Epithelial cell of esophagus (primary cell): ENCODE data around the gene ALG14.
"Not testable (repeated sequence)": the region's sequence is repeated elsewhere in the genome, so short reads cannot be mapped to it uniquely, and the experiment has no call there.

ENCODE experiments used
- DNase-seq: peaks from one replicate; pipeline ENCODE4 v3.0.0; 2010; ENCODE audit warnings: low read depth
- H3K4me3 ChIP-seq: 2 replicates; pipeline ENCODE4 v1.5.1; 2011; ENCODE audit warnings: mild to moderate bottlenecking, low read length, control low read depth
- TF ChIP-seq, protein P1 (sequence below): IDR thresholded peaks from 2 replicates; pipeline ENCODE4 v1.5.1; 2011; ENCODE audit warnings: low read depth, mild to moderate bottlenecking, low read length, control low read depth, inconsistent platforms; ENCODE audit not compliant: insufficient read depth; ENCODE audit errors: missing control alignments

Gene ALG14

DNA sequence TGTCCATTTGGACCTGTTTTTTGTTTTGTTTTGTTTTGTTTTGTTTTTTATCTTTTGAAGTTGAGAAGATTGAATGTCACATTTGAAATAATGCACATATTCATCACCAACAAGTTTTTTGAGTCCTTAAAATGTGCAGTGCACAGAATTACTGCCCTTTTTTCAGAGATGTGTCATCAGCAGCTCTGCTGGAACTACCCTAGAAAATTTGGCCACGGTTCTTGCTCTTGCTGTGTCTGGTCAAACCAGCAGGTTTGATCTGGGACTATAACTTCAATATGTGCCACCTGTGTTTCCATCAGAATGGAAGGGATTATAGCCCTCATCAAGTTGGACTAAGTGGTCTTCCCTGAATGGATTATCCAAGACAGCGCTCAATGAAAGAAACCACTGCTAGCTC lies 121.7 kb downstream of the ALG14 start:
- TF ChIP-seq, protein P1, sequence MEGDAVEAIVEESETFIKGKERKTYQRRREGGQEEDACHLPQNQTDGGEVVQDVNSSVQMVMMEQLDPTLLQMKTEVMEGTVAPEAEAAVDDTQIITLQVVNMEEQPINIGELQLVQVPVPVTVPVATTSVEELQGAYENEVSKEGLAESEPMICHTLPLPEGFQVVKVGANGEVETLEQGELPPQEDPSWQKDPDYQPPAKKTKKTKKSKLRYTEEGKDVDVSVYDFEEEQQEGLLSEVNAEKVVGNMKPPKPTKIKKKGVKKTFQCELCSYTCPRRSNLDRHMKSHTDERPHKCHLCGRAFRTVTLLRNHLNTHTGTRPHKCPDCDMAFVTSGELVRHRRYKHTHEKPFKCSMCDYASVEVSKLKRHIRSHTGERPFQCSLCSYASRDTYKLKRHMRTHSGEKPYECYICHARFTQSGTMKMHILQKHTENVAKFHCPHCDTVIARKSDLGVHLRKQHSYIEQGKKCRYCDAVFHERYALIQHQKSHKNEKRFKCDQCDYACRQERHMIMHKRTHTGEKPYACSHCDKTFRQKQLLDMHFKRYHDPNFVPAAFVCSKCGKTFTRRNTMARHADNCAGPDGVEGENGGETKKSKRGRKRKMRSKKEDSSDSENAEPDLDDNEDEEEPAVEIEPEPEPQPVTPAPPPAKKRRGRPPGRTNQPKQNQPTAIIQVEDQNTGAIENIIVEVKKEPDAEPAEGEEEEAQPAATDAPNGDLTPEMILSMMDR: no peak

DNA sequence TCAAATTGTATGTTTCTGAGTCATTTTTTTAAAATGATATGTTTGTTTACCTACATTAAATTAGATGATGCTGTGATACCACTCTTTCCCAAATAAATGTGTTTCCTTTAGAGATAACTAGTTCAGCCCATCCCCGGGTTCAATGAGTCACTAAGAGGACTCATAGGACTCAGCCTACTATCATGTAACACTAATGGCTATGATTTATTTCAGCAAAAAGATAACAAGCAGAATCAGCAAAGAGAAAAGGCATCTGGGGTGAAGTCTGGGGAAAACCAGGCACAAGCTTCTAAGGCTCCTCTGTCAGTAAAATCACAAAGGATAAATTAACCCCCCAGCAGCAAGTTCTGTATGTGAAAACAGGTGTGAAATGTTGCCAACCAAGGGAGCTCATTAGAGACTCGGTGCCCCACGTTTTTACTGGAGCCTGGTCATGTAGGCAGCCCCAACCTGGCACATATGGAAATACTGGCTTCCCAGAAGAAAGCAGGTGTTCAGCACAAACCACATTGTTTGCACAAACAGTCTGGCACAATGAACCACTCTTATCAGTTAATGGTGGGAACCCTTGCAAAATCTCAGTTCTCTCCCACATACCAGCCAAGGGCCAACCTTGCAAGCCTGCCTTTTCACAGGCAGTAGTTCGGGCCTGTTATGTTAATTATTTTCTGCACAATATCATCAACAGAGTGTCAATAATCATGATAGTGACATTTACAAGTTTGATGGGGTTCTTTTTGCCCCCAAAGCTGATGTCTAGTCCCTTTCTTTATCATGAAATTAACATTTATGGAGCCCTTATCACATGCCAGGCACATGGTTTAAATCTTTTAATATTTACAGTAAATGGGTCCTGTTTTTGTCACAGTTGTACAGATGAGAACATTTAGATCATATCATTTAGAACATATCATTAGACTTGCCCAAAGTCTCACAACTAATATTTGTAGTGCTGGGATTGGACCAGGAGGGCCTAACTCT lies 122.8 kb downstream of the ALG14 start:
- peak; percentile 43 for DNase-seq
- TF ChIP-seq, protein P1: no peak
- H3K4me3 ChIP-seq: no peak overlapping the region

More for the DNA sequence above, 121.7 kb downstream of the ALG14 start:
- peak; percentile 14 for DNase-seq
- H3K4me3 ChIP-seq: no peak overlapping the region

DNA sequence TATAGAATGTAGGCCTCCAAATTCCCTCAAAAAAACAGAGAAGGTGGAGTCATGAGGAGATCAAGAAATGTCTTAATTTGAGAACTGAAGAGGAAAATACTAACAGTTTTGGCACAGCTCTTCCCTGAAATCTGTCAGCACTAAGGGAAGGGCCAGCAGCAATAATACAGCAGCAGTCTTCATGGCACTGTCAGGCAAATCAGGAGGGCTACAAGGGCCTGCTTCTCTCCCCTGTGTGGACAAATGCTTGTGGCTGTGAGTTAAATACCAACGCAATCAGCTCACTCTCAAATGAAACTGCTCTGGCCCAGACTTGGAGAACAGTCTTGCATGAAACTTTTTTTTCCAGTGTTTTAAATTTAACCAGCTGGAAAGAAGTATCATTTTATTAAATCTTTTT lies 125.3 kb downstream of the ALG14 start:
- no peak overlapping the region for H3K4me3 ChIP-seq
- no peak for DNase-seq
- TF ChIP-seq, protein P1: no peak

DNA sequence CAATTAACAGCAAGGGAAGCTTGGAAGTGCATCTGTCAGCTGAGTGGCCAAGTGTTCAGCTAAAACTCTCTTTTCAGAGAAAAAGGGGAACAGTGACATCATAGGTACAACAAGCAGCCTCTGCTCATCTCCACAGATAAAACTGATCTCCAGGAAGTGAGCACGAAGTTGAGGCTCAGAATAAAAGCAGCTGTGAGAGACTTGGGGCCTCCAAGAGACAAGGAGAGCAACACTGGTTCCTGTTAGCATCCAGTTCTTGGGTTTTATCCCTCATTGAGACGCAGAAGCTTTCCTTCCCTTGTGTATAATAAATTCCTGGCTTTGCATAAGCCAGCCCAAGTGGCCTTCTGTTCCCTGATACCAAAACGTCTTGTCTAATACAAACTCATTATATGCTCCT lies 125.9 kb downstream of the ALG14 start:
- TF ChIP-seq, protein P1: no peak
- no peak for DNase-seq
- H3K4me3 ChIP-seq: no peak overlapping the region

DNA sequence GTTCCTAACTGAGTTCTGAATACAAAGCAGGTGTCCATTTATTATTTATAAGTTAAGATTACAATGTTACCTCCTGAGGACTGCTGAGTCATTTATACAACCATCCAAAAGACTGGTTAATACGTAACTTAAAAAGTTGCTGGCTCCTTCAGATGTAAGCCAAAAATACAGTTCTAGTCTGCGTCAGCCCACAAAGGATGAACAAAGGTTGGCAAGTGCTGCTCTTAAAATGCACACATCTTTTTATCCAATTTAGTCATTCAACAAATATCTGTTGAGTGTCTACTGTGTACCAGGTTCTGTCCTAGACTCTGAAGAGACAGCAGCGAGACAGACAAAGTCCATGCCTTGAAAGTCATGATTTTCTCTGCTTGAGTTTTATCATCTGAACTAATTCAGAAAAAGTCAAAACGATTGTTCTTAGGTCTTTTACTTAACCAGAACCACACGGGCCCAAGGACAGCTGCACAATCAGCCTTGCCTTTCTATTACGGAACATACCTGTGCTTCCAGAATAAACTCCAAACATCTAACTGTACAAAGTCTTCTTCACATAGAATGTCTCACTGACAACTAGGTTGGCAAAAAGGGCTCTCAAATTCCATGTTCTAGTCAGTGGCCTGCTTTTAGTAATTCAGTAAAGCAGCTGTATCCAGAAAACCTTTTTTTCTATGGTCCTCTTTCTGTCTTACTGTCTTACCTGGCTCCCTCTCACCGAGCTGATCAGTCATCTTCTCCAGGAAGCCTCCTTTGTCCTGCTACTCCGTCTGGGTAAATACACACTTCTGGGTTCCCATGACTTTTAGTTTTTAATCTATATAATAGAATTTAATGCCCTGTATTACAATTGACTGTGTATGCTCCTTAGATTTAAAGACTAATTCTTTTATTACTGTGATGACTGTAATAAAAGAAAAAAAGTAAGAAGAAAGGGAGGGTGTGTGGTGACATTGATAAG lies 130.3 kb downstream of the ALG14 start:
- DNase-seq: no peak
- TF ChIP-seq, protein P1: no peak

DNA sequence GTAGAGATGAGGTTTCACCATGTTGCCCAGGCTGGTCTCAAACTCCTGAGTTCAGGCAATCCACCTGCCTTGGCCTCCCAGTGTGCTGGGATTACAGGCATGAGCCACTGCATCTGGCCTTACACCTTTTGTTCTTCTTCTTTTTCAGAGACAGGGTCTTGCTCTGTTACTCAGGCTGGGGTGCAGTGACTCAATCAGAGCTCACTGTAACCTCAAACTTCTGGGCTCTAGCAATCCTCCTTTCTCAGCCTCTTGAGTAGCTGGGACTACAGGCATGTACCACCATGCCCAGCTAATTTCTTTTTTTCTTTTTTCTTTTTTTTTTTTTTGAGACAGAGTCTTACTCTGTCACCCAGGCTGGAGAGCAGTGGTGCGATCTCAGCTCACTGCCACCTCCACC lies 131.3 kb downstream of the ALG14 start:
- H3K4me3 ChIP-seq, DNase-seq: not testable (repeated sequence)

More for the DNA sequence above, 130.3 kb downstream of the ALG14 start:
- H3K4me3 ChIP-seq: no peak overlapping the region

DNA sequence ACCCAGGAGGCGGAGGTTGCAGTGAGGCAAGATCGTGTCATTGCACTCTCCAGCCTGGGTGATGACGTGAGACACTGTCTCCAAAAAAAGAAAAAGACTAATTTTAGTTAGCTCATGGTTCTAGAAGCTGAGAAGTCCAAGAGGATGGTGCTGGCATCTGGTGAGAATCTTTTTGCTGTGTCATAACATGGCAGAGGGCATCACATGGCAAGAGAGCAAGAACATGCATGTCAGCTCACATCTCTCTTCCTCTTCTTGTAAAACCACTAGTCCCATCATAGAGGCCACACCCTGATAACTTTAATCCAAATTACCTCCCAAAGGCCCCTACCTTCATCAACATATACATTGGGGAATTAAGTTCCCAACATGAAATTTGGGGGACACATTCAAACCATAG lies 132.0 kb downstream of the ALG14 start:
- DNase-seq: peak; percentile 41
- H3K4me3 ChIP-seq: no peak overlapping the region
- TF ChIP-seq, protein P1: no peak
